GM20431 (cell line): ENCODE results near the gene SLC25A52.
"Not testable (repeated sequence)": the region's sequence is repeated elsewhere in the genome, so short reads cannot be mapped to it uniquely, and the experiment has no call there.

ENCODE experiments used
- in situ Hi-C: fragments of 300-500 bp; cut with MseI, MboI; formaldehyde crosslinking; loops from one replicate; pipeline ENCODE4 v1.15.0; 2020; ENCODE audit warnings: low sequenced_read_pairs; ENCODE audit not compliant: unreplicated experiment

SLC25A52 gene

GRCh38 chr18:31760695-31761094 is at the start of gene SLC25A52:
TSS of gene SLC25A52 (minus strand) at chr18:31760880. CDS start at chr18:31760661, 219 bp downstream.
- in situ Hi-C loops = no loop called here

GRCh38 chr18:31809049-31809448 is 48.4 kb upstream of the SLC25A52 start:
- in situ Hi-C loops = not testable (repeated sequence)

- in situ Hi-C loops = no loop called here
These were observed 40.4 kb upstream of the SLC25A52 start for GRCh38 chr18:31801078-31801477.

GRCh38 chr18:31799257-31799656 is 38.6 kb upstream of the SLC25A52 start:
- in situ Hi-C loops = not testable (repeated sequence)

- in situ Hi-C loops = no loop called here
These were observed 37.7 kb upstream of the SLC25A52 start for GRCh38 chr18:31798399-31798798.

GRCh38 chr18:31795747-31796146 is 35.1 kb upstream of the SLC25A52 start:
- in situ Hi-C loops = no loop called here

- in situ Hi-C loops = no loop called here
These were observed 32.9 kb upstream of the SLC25A52 start for GRCh38 chr18:31793531-31793930.

GRCh38 chr18:31792580-31792911 is 31.9 kb upstream of the SLC25A52 start:
- in situ Hi-C loops = no loop called here

- in situ Hi-C loops = no loop called here
These were observed 31.3 kb upstream of the SLC25A52 start for GRCh38 chr18:31791817-31792579.

GRCh38 chr18:31789409-31789808 is 28.7 kb upstream of the SLC25A52 start:
- in situ Hi-C loops = no loop called here

- in situ Hi-C loops = no loop called here
These were observed 22.4 kb upstream of the SLC25A52 start for GRCh38 chr18:31783059-31783458.

- in situ Hi-C loops = no loop called here
These were observed 17.8 kb upstream of the SLC25A52 start for GRCh38 chr18:31778391-31778950.

- in situ Hi-C loops = no loop called here
These were observed 15.4 kb upstream of the SLC25A52 start for GRCh38 chr18:31776093-31776492.

GRCh38 chr18:31774962-31775361 is 14.3 kb upstream of the SLC25A52 start:
- in situ Hi-C loops = no loop called here

- in situ Hi-C loops = no loop called here
These were observed 13.8 kb upstream of the SLC25A52 start for GRCh38 chr18:31774477-31774785.

GRCh38 chr18:31773774-31774476 is 13.2 kb upstream of the SLC25A52 start:
- in situ Hi-C loops = no loop called here

GRCh38 chr18:31772699-31773098 is 12.0 kb upstream of the SLC25A52 start:
- in situ Hi-C loops = no loop called here

GRCh38 chr18:31750273-31750672 is 10.4 kb downstream of the SLC25A52 start:
- in situ Hi-C loops = no loop called here

- in situ Hi-C loops = loop anchor here (10.0 kb wide), 1 partner anchor 68 kb away; no protein-coding TSS in a partner anchor
These were observed 14.3 kb downstream of the SLC25A52 start for GRCh38 chr18:31746396-31746795.

GRCh38 chr18:31744321-31745067 is 16.2 kb downstream of the SLC25A52 start:
- in situ Hi-C loops = loop anchor here (10.0 kb wide), 1 partner anchor 70 kb away; no protein-coding TSS in a partner anchor

GRCh38 chr18:31743600-31743999 is 17.1 kb downstream of the SLC25A52 start:
- in situ Hi-C loops = loop anchor here (10.0 kb wide), 1 partner anchor 71 kb away; no protein-coding TSS in a partner anchor
